ENCODE data around the gene CLCNKB. TPM values are rescaled to one million over a fixed set of nuclear protein-coding genes. Genes with fewer than 3 reads are reported as not detected.

The CLCNKB gene
- total and polyA plus RNA-seq, 2 of the 4 experiments (the other 2 are of a cell fraction): 0.09 TPM; not detected in 1

- ChIA-PET POLR2A (ENCODE audit: unreplicated experiment) (no interaction called here), CTCF (no interaction called here)
- no peak for DNase-seq
- H3K56ac ChIP-seq (ENCODE audit: extremely low read depth, insufficient read depth, low read length): no peak overlapping the region
- no peak overlapping the region for H2BK20ac ChIP-seq (ENCODE audit: low read depth, low read length)
- H2BK5ac ChIP-seq (ENCODE audit: low read depth, low read length, poor library complexity, severe bottlenecking): no peak overlapping the region
- intact Hi-C loops (cut with micrococcal nuclease): no loop called here
- H2BK120ac ChIP-seq (ENCODE audit: low read depth, low read length): no peak overlapping the region
- H2AK9ac ChIP-seq (replicated peaks; ENCODE audit: low read depth, low read length, poor library complexity): no peak overlapping the region
- H3K9ac ChIP-seq (ENCODE audit: low read depth, low read length): no peak overlapping the region
- no peak overlapping the region for H3K23ac ChIP-seq (ENCODE audit: low read depth, low read length)
- no peak overlapping the region for H3K4me3 ChIP-seq (ENCODE audit: insufficient read depth, low read depth, low read length)
- no peak overlapping the region for H4K5ac ChIP-seq (ENCODE audit: low read depth, low read length)
- H2AFZ ChIP-seq (replicated peaks; ENCODE audit: low read length, poor library complexity): no peak overlapping the region
- no peak overlapping the region for H3K18ac ChIP-seq (ENCODE audit: low read depth, low read length)
- no peak overlapping the region for H2BK15ac ChIP-seq (ENCODE audit: low read depth, low read length)
- peaks cover 5% of the 10 kb centered on the region; the same call in 1 of the 2 replicates for H3K27me3 ChIP-seq (ENCODE audit: control insufficient read depth, insufficient read depth, low read length)
- BruUV-seq (replicated peaks): no TSS peak
- H3K36me3 ChIP-seq (ENCODE audit: control insufficient read depth, insufficient read depth, low read length): no peaks in the 10 kb centered on the region
- H4K8ac ChIP-seq (ENCODE audit: low read depth in 2 of 2, low read length in 2 of 2): no peak overlapping the region
- no peak overlapping the region for H2AK5ac ChIP-seq (ENCODE audit: low read depth, low read length)
- no peak for TF ChIP-seq MXI1 (IDR thresholded peaks at IDR 0.05; ENCODE audit: borderline replicate concordance, low read depth, low read length)
- no peak for TF ChIP-seq RFX5 (IDR thresholded peaks at IDR 0.05; ENCODE audit: low read depth, low read length)
- no peak for TF ChIP-seq CEBPB (IDR thresholded peaks at IDR 0.05; ENCODE audit: low read depth, low read length)
- TF ChIP-seq POLR2A (IDR thresholded peaks at IDR 0.05; ENCODE audit: low read depth, low read length): no peak
- TF ChIP-seq MAZ (IDR thresholded peaks at IDR 0.05; ENCODE audit: borderline replicate concordance, low read depth, low read length): no peak
- no peak for TF ChIP-seq ELK1 (IDR thresholded peaks at IDR 0.05; ENCODE audit: borderline replicate concordance, low read depth, low read length)
- TF ChIP-seq RCOR1 (IDR thresholded peaks at IDR 0.05; ENCODE audit: insufficient replicate concordance, low read length): no peak
- TF ChIP-seq USF2 (IDR thresholded peaks at IDR 0.05; ENCODE audit: low read depth, low read length): no peak
- TF ChIP-seq NFE2L2 (IDR thresholded peaks at IDR 0.05; ENCODE audit: low read depth, low read length): no peak
- TF ChIP-seq MAFK (IDR thresholded peaks at IDR 0.05; ENCODE audit: low read depth, low read length): no peak
- TF ChIP-seq SMC3 (IDR thresholded peaks at IDR 0.05; ENCODE audit: low read depth, low read length): no peak
- no peak for TF ChIP-seq CTCF (conservative IDR thresholded peaks at IDR 0.05; ENCODE audit: low read depth, low read length)
- no peak for TF ChIP-seq FOS (IDR thresholded peaks at IDR 0.05; ENCODE audit: low read depth, low read length)
- no peak for TF ChIP-seq BHLHE40 (IDR thresholded peaks at IDR 0.05; ENCODE audit: low read depth, low read length)
- TF ChIP-seq CHD1 (IDR thresholded peaks at IDR 0.05; ENCODE audit: low read depth, low read length): no peak
- TF ChIP-seq RAD21 (IDR thresholded peaks at IDR 0.05; ENCODE audit: low read length): no peak
- H3K4ac ChIP-seq (ENCODE audit: low read depth, low read length): no peak overlapping the region
- peaks cover 16% of the 10 kb centered on the region for H3K4me1 ChIP-seq (ENCODE audit: control insufficient read depth, insufficient read depth, low read length)
- H3K27ac ChIP-seq (ENCODE audit: insufficient read depth, low read length): no peak overlapping the region
- in situ Hi-C loops (cut with MboI; ENCODE audit: low sequenced_read_pairs): no loop called here
- H3K9me3 ChIP-seq (ENCODE audit: control insufficient read depth, insufficient read depth, low read length): no peaks in the 10 kb centered on the region
- peaks cover 0 to 6% of the 10 kb centered on the region in 2 experiments; a peak in 2 of 4 replicates for H3K79me1 ChIP-seq (ENCODE audit: low read depth in 1 of 2, low read length in 2 of 2)
- H3K4me2 ChIP-seq (ENCODE audit: low read depth, low read length): no peak overlapping the region
- no peak for ATAC-seq (ENCODE audit: low read depth)
- no CpG with 5 or more reads among the region's 5 CpGs for WGBS, 2 experiments (ENCODE audit: extremely low coverage in 2 of 2, insufficient read length in 1 of 2)
- H4K20me1 ChIP-seq (ENCODE audit: insufficient read depth, low read length): no peaks in the 10 kb centered on the region
- peaks cover 10% of the 10 kb centered on the region; the same call in 1 of the 2 replicates for H3K9me1 ChIP-seq (ENCODE audit: insufficient read depth, low read length)
- H3K14ac ChIP-seq (replicated peaks; ENCODE audit: low read depth, low read length): no peak overlapping the region
- dilution Hi-C loops (cut with HindIII; ENCODE audit: low sequenced_read_pairs, unreplicated experiment): no loop called here
- H4K91ac ChIP-seq (ENCODE audit: insufficient read depth, low read depth, low read length): no peak overlapping the region
Measured at GRCh38 chr1:16072095-16072494, 28.5 kb downstream of the CLCNKB start.
